PFSK-1 (cell line): ENCODE results near the gene UBR4.

Experiments
- POLR2AphosphoS5 ChIP-seq: IDR thresholded peaks from 2 replicates; pipeline ENCODE4 v1.6.1; 2012; ENCODE audit warnings: low read depth, mild to moderate bottlenecking, control low read depth, low read length, moderate library complexity
- TAF1 ChIP-seq: IDR thresholded peaks from 2 replicates; pipeline ENCODE4 v1.6.1; 2012; ENCODE audit warnings: low read length, control low read depth, borderline replicate concordance; ENCODE audit not compliant: insufficient read depth

DNA sequence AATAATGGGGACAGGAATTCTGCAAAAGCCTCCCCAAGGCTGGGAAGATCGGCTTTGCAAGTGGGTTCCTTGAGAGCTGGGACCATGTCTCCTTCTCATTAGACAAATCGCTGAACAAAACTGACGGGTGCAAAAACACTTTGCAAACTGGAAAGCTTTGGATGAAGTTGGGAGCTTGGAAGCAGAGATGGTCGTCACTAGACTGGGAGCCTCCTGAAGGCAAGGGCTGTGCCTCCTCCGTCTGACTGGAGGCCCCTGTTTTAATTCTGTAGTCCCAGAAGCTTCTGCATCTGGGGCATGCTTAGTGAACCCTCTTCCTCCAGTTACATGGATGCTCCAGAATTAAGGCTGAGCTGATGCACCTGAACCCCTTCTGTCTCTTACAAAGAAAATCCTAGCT lies 171.3 kb downstream of the UBR4 start:
- TF ChIP-seq POLR2AphosphoS5 (no peak), TAF1 (no peak)
